ENCODE data around the gene OTOS.

- no peak for TF ChIP-seq CTCF (conservative IDR thresholded peaks at IDR 0.05 in 1 of 2, IDR thresholded peaks at IDR 0.05 in 1 of 2; ENCODE audit: extremely low read depth in 1 of 2, insufficient read depth in 1 of 2, low read depth in 1 of 2, low read length in 2 of 2)
- no peak for TF ChIP-seq EZH2 (IDR thresholded peaks at IDR 0.05; ENCODE audit: borderline replicate concordance, low read length)
Measured at GRCh38 chr2:240184656-240185055, 44.2 kb upstream of the OTOS start.

All from mammary epithelial cell (primary cell).